Memory B cell (primary cell): ENCODE data around the gene PAN2.
A peak's percentile ranks its signal among the peaks of the same experiment; 100 is the strongest.
"Not testable (repeated sequence)": the region's sequence is repeated elsewhere in the genome, so short reads cannot be mapped to it uniquely, and the experiment has no call there.

Experiments used
- ATAC-seq: fragments of 150-1000 bp; cut with Tn5 transposase; 2 replicates; pipeline ENCODE4 v1.10.0; 2021; ENCODE audit warnings: low read depth, mild to moderate bottlenecking, moderate library complexity
- DNase-seq, 2 donors: peaks; one replicate each; pipeline ENCODE4 v3.0.0; 2022; ENCODE audit warnings: low spot score in 2 of 2
- H3K27ac Mint-ChIP-seq: one replicate; pipeline ENCODE4 v1.8.0; 2022; ENCODE audit warnings: mild to moderate bottlenecking, moderate library complexity, mixed read lengths
- H3K27me3 Mint-ChIP-seq: one replicate; pipeline ENCODE4 v1.8.0; 2022; ENCODE audit warnings: mixed read lengths
- H3K36me3 Mint-ChIP-seq: one replicate; pipeline ENCODE4 v1.8.0; 2022; ENCODE audit warnings: mild to moderate bottlenecking, mixed read lengths
- H3K4me1 Mint-ChIP-seq: one replicate; pipeline ENCODE4 v1.8.0; 2022; ENCODE audit warnings: mixed read lengths
- H3K4me3 Mint-ChIP-seq: one replicate; pipeline ENCODE4 v1.8.0; 2022; ENCODE audit warnings: mild to moderate bottlenecking, moderate library complexity, mixed read lengths
- H3K9me3 Mint-ChIP-seq: one replicate; pipeline ENCODE4 v1.8.0; 2022; ENCODE audit warnings: mixed read lengths

The PAN2 gene

GRCh38 chr12:56282030-56282429 lies 51.8 kb downstream of the PAN2 start:
- Mint-ChIP-seq H3K27me3 (no peaks in the 10 kb centered on the region), H3K27ac (peak overlapping the region; percentile 35), H3K9me3 (no peaks in the 10 kb centered on the region), H3K36me3 (peaks cover 24% of the 10 kb centered on the region), H3K4me3 (no peak overlapping the region), H3K4me1 (peaks cover 4% of the 10 kb centered on the region)
- DNase-seq (no peak), ATAC-seq (no peak)

DNA sequence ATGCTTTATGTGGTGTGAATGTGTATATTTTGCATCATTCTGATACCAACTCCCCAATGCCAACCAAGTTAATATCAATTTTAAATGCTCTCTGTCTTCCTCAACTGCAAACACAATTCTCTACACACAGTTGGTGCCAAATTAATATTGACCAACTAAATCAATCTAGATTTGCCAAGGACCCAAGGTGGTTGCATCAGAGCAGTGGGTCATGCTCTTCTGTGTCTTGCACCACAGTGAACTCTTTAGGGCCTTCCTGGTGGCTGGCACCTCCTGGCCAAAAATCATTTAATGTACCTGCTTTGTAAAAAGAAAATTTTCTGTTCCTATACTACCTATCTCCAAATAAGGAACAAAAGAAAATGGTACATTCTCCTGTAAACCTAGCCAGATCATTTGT lies 53.0 kb downstream of the PAN2 start:
- Mint-ChIP-seq H3K27ac (peak overlapping the region; percentile 61), H3K27me3 (no peaks in the 10 kb centered on the region), H3K36me3 (peaks cover 24% of the 10 kb centered on the region), H3K9me3 (no peaks in the 10 kb centered on the region), H3K4me1 (no peaks in the 10 kb centered on the region), H3K4me3 (no peak overlapping the region)
- DNase-seq: no peak
- ATAC-seq: no peak

GRCh38 chr12:56278905-56279304 lies 54.9 kb downstream of the PAN2 start:
- Mint-ChIP-seq H3K4me1 (no peaks in the 10 kb centered on the region), H3K27me3 (no peaks in the 10 kb centered on the region), H3K27ac (no peak overlapping the region), H3K9me3 (no peaks in the 10 kb centered on the region), H3K4me3 (no peak overlapping the region), H3K36me3 (peaks cover 27% of the 10 kb centered on the region)
- ATAC-seq: no peak
- DNase-seq: no peak

- H3K4me3 Mint-ChIP-seq: no peak overlapping the region
- no peaks in the 10 kb centered on the region for H3K4me1 Mint-ChIP-seq
- peaks cover 20% of the 10 kb centered on the region for H3K36me3 Mint-ChIP-seq
- H3K27me3 Mint-ChIP-seq: no peaks in the 10 kb centered on the region
- ATAC-seq (no peak), DNase-seq (no peak)
- H3K27ac Mint-ChIP-seq: peak overlapping the region; percentile 45
- H3K9me3 Mint-ChIP-seq: no peaks in the 10 kb centered on the region
These were observed 59.5 kb downstream of the PAN2 start for GRCh38 chr12:56274299-56274698.

DNA sequence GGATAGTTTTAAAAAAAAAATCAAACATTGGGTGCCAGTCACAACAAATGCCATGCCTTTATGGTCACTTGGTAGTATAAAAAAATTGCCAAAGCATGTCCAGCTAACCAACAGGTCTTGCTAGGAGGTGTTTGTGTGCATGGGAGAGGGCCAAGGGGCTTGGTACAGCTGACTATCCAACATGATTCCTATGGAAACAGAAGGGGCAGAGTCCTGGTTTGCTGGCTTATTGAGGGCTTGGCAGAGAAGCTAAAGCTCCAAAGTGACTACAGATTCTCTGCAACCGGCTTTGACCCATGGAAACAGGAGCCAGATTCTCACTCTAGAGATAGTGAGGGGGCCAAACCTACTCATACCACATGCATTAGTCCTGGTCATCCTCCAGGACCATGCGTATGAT lies 61.3 kb downstream of the PAN2 start:
- not testable (repeated sequence) for H3K27ac Mint-ChIP-seq, ATAC-seq, DNase-seq, H3K27me3 Mint-ChIP-seq, H3K4me3 Mint-ChIP-seq, H3K4me1 Mint-ChIP-seq, H3K9me3 Mint-ChIP-seq
- H3K36me3 Mint-ChIP-seq: peaks cover 20% of the 10 kb centered on the region

DNA sequence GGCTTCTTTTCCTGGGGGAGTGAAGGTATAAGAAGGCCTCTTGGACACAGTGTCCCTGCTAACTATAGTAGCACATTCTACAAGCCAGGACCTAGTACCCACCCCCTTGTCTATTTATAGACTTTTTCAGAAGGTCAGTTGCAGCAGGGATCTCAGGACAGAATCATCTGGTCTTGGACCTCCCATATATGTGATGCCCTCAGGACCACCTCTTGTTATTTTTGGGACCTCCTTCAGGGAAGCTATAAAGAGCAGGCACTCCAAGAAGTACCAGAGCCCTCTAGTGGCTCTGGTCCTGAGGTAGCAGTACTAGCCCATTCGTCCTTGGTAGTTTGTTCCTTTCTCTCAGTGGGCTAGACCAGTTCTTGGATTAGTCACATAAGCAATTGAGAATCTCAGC lies 62.8 kb downstream of the PAN2 start:
- no peak for DNase-seq
- H3K4me3 Mint-ChIP-seq: no peak overlapping the region
- peaks cover 10% of the 10 kb centered on the region for H3K4me1 Mint-ChIP-seq

GRCh38 chr12:56267443-56268071 lies 66.2 kb downstream of the PAN2 start:
- DNase-seq: no peak
- H3K27ac Mint-ChIP-seq: peak overlapping the region; percentile 92
- no peaks in the 10 kb centered on the region for H3K27me3 Mint-ChIP-seq
- ATAC-seq: peak; percentile 7
- H3K9me3 Mint-ChIP-seq: no peaks in the 10 kb centered on the region
- H3K36me3 Mint-ChIP-seq: peaks cover 11% of the 10 kb centered on the region
- peak overlapping the region; percentile 86 for H3K4me3 Mint-ChIP-seq
- H3K4me1 Mint-ChIP-seq: peaks cover 10% of the 10 kb centered on the region

More for the DNA sequence above, 62.8 kb downstream of the PAN2 start:
- no peak for ATAC-seq
- Mint-ChIP-seq H3K27ac (no peak overlapping the region), H3K27me3 (no peaks in the 10 kb centered on the region), H3K36me3 (peaks cover 19% of the 10 kb centered on the region), H3K9me3 (no peaks in the 10 kb centered on the region)

DNA sequence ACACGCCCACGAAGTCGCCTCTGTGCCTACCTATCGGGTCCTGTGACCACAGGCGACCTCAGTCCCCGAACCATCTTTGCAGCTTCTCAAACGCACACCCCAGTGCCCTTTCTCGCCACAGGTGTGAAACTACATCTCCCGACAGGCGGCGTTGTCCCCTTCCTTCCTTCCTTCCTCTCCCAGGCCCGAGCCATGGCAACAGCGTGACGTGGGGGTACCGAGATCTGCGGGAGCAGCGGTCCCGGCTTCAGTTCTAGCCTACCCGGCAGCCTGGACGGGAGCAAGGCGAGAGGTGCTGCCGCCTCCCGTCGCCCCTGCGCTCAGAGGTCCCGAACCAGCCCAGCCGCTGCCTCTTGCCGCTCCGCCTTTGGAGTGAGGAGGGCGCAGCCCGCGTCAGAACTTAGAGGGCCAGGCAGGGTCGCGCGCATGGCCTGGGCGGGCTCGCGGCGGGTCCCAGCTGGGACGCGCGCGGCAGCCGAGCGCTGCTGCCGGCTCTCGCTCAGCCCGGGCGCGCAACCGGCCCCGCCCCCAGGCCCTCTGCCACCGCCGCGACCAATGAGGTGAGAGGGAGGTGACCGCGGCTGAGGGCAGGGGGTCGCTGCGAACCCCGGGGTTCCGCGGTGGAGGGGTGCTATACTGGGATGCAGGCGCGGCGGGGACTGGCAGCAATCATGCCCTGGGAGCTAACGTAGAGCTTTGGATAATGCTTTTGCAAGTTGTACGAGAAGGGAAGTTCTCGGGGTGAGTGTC lies 66.9 kb downstream of the PAN2 start, which contains the start of gene COQ10A:
TSS of gene COQ10A (plus strand) at position 250 of the 750 bp plus-strand sequence. CDS start at position 427, 177 bp downstream.
- H3K4me3 Mint-ChIP-seq: peak within 1 kb of the TSS; percentile 86
- DNase-seq (peak; percentile 82 to 87), ATAC-seq (peak; percentile 89)
- no peaks in the 10 kb centered on the region for H3K9me3 Mint-ChIP-seq
- peaks cover 9% of the 10 kb centered on the region for H3K36me3 Mint-ChIP-seq
- H3K4me1 Mint-ChIP-seq: peaks cover 10% of the 10 kb centered on the region
- no peaks in the 10 kb centered on the region for H3K27me3 Mint-ChIP-seq
- H3K27ac Mint-ChIP-seq: peak within 1 kb of the TSS; percentile 92
